ENCODE data around the gene CDK8. TPM values are rescaled to one million over a fixed set of nuclear protein-coding genes. Genes with fewer than 3 reads are reported as not detected.

CDK8 gene
- total RNA-seq, 1 experiment from 2014 or later, result 35.1 TPM

- H3K27me3 ChIP-seq (replicated peaks; ENCODE audit: control insufficient read depth, insufficient read depth, low read length), result no peaks in the 10 kb centered on the region
- Mint-ChIP-seq H3K4me3 (ENCODE audit: unreplicated experiment) (no peak overlapping the region), H3K27me3 (ENCODE audit: insufficient read depth, unreplicated experiment) (no peaks in the 10 kb centered on the region), H3K4me1 (ENCODE audit: low read depth, unreplicated experiment) (no peaks in the 10 kb centered on the region), H3K36me3 (ENCODE audit: insufficient read depth, unreplicated experiment) (peaks cover 7% of the 10 kb centered on the region), H3K9me3 (ENCODE audit: unreplicated experiment) (no peaks in the 10 kb centered on the region), H3K27ac (ENCODE audit: unreplicated experiment) (no peak overlapping the region)
- no peak overlapping the region for H3K4me3 ChIP-seq (ENCODE audit: low read depth, low read length)
- peak; percentile 47 to 68 for TF ChIP-seq CTCF (IDR thresholded peaks at IDR 0.05; ENCODE audit: insufficient read depth in 1 of 2, low read depth in 1 of 2, low read length in 1 of 2, severe bottlenecking in 1 of 2, unreplicated experiment in 1 of 2)
- intact Hi-C loops (cut with micrococcal nuclease; ENCODE audit: unreplicated experiment), result loop anchor here (5.0 to 10.0 kb wide), 3 partner anchors 70 to 192 kb away; no protein-coding TSS in a partner anchor
- ChIA-PET CTCF (interaction anchor here (0.6 to 1.5 kb wide), 4 partner anchors 10 to 192 kb away, joined by 3 to 5 read pairs (median 4); no protein-coding TSS in a partner anchor), POLR2A (no interaction called here)
- no peaks in the 10 kb centered on the region for H3K9me3 ChIP-seq
- 0 out of 2 replicates have a peak, but pooled peaks cover 4% of the 10 kb centered on the region for H3K4me1 ChIP-seq
- no peaks in the 10 kb centered on the region for H3K36me3 ChIP-seq (ENCODE audit: control insufficient read depth, insufficient read depth, low read length)
- DNase-seq, result peak; percentile 43 to 57
- no TSS peak for BruUV-seq (replicated peaks)
Measured at GRCh38 chr13:26377038-26377437, 123.1 kb downstream of the CDK8 start.

GRCh38 chr13:26378116-26378515 is 124.2 kb downstream of the CDK8 start:
- no peaks in the 10 kb centered on the region for H3K9me3 Mint-ChIP-seq (ENCODE audit: unreplicated experiment)
- no peak overlapping the region for H3K4me3 Mint-ChIP-seq (ENCODE audit: unreplicated experiment)
- no peak for DNase-seq
- ChIA-PET POLR2A (interaction anchor here (0.6 to 0.7 kb wide), 2 partner anchors 40 to 161 kb away, joined by 3 read pairs; no protein-coding TSS in a partner anchor), CTCF (no interaction called here)
- H3K4me1 Mint-ChIP-seq (ENCODE audit: low read depth, unreplicated experiment), result no peaks in the 10 kb centered on the region
- TF ChIP-seq CTCF (IDR thresholded peaks at IDR 0.05; ENCODE audit: insufficient read depth in 1 of 2, low read depth in 1 of 2, low read length in 1 of 2, severe bottlenecking in 1 of 2, unreplicated experiment in 1 of 2), result no peak
- Histone ChIP-seq H3K36me3 (ENCODE audit: control insufficient read depth, insufficient read depth, low read length) (no peaks in the 10 kb centered on the region), H3K27me3 (replicated peaks; ENCODE audit: control insufficient read depth, insufficient read depth, low read length) (no peaks in the 10 kb centered on the region), H3K9me3 (no peaks in the 10 kb centered on the region), H3K4me3 (ENCODE audit: low read depth, low read length) (no peak overlapping the region), H3K4me1 (0 out of 2 replicates have a peak, but pooled peaks cover 4% of the 10 kb centered on the region)
- H3K27ac Mint-ChIP-seq (ENCODE audit: unreplicated experiment), result no peak overlapping the region
- H3K27me3 Mint-ChIP-seq (ENCODE audit: insufficient read depth, unreplicated experiment), result no peaks in the 10 kb centered on the region
- BruUV-seq (replicated peaks), result no TSS peak
- peaks cover 7% of the 10 kb centered on the region for H3K36me3 Mint-ChIP-seq (ENCODE audit: insufficient read depth, unreplicated experiment)
- intact Hi-C loops (cut with micrococcal nuclease; ENCODE audit: unreplicated experiment), result loop anchor here (5.0 to 10.0 kb wide), 3 partner anchors 69 to 193 kb away; no protein-coding TSS in a partner anchor

GRCh38 chr13:26379831-26380230 is 125.9 kb downstream of the CDK8 start:
- ChIA-PET POLR2A (no interaction called here), CTCF (no interaction called here)
- H3K36me3 ChIP-seq (ENCODE audit: control insufficient read depth, insufficient read depth, low read length), result no peaks in the 10 kb centered on the region
- H3K9me3 ChIP-seq, result no peaks in the 10 kb centered on the region
- 0 out of 2 replicates have a peak, but pooled peaks cover 4% of the 10 kb centered on the region for H3K4me1 ChIP-seq
- no peaks in the 10 kb centered on the region for H3K4me1 Mint-ChIP-seq (ENCODE audit: low read depth, unreplicated experiment)
- H3K36me3 Mint-ChIP-seq (ENCODE audit: insufficient read depth, unreplicated experiment), result peaks cover 9% of the 10 kb centered on the region
- DNase-seq, result no peak
- H3K4me3 Mint-ChIP-seq (ENCODE audit: unreplicated experiment), result no peak overlapping the region
- H3K27me3 ChIP-seq (replicated peaks; ENCODE audit: control insufficient read depth, insufficient read depth, low read length), result no peaks in the 10 kb centered on the region
- intact Hi-C loops (cut with micrococcal nuclease; ENCODE audit: unreplicated experiment), result loop anchor here (5.0 to 10.0 kb wide), 3 partner anchors 67 to 195 kb away; no protein-coding TSS in a partner anchor
- no peak for TF ChIP-seq CTCF (IDR thresholded peaks at IDR 0.05; ENCODE audit: insufficient read depth in 1 of 2, low read depth in 1 of 2, low read length in 1 of 2, severe bottlenecking in 1 of 2, unreplicated experiment in 1 of 2)
- no peaks in the 10 kb centered on the region for H3K9me3 Mint-ChIP-seq (ENCODE audit: unreplicated experiment)
- no peaks in the 10 kb centered on the region for H3K27me3 Mint-ChIP-seq (ENCODE audit: insufficient read depth, unreplicated experiment)
- H3K27ac Mint-ChIP-seq (ENCODE audit: unreplicated experiment), result peak overlapping the region; percentile 14
- no TSS peak for BruUV-seq (replicated peaks)
- H3K4me3 ChIP-seq (ENCODE audit: low read depth, low read length), result no peak overlapping the region
